Erythroblast (primary cell): ENCODE results near the gene ANKRD49.

Experiments
- DNase-seq, 2 experiments: peaks; one replicate each; lab custom pipeline; 2025; lab: John Stamatoyannopoulos, UW
- GATA1 ChIP-seq: IDR thresholded peaks from 2 replicates; pipeline ENCODE4 v1.6.1; 2011; ENCODE audit warnings: low read depth, mild to moderate bottlenecking, control low read depth, low read length, moderate library complexity
- POLR2A ChIP-seq: IDR thresholded peaks from 2 replicates; pipeline ENCODE4 v1.6.1; 2011; ENCODE audit warnings: mild to moderate bottlenecking, low read length

ANKRD49 gene

DNA sequence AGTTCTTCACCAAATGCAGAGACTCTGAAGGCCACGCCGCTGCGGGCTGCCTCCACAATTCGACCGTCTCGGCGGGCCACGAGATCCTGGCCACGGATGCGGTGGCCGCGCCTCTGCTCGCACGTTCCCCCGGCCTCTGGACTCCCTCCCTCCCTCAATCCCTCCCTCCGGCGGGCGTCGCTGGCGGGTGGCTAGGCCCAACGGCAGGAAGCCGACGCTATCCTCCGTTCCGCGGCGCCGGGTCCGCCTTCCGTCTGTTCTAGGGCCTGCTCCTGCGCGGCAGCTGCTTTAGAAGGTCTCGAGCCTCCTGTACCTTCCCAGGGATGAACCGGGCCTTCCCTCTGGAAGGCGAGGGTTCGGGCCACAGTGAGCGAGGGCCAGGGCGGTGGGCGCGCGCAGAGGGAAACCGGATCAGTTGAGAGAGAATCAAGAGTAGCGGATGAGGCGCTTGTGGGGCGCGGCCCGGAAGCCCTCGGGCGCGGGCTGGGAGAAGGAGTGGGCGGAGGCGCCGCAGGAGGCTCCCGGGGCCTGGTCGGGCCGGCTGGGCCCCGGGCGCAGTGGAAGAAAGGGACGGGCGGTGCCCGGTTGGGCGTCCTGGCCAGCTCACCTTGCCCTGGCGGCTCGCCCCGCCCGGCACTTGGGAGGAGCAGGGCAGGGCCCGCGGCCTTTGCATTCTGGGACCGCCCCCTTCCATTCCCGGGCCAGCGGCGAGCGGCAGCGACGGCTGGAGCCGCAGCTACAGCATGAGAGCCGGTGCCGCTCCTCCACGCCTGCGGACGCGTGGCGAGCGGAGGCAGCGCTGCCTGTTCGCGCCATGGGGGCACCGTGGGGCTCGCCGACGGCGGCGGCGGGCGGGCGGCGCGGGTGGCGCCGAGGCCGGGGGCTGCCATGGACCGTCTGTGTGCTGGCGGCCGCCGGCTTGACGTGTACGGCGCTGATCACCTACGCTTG is 50.2 kb downstream of the ANKRD49 start, which contains the start of gene FUT4:
FUT4 (plus strand) TSS at position 227 of the 951 bp plus-strand sequence; CDS start at position 440, 213 bp downstream.
- TF ChIP-seq POLR2A (peak; percentile 56), GATA1 (no peak)
- DNase-seq, result peak; percentile 70 to 76

DNA sequence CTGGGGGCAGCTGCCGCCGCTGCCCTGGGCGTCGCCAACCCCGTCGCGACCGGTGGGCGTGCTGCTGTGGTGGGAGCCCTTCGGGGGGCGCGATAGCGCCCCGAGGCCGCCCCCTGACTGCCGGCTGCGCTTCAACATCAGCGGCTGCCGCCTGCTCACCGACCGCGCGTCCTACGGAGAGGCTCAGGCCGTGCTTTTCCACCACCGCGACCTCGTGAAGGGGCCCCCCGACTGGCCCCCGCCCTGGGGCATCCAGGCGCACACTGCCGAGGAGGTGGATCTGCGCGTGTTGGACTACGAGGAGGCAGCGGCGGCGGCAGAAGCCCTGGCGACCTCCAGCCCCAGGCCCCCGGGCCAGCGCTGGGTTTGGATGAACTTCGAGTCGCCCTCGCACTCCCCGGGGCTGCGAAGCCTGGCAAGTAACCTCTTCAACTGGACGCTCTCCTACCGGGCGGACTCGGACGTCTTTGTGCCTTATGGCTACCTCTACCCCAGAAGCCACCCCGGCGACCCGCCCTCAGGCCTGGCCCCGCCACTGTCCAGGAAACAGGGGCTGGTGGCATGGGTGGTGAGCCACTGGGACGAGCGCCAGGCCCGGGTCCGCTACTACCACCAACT is 51.0 kb downstream of the ANKRD49 start:
- peak in 1 of 2 experiments; percentile 29 for DNase-seq
- TF ChIP-seq POLR2A (no peak), GATA1 (no peak)

DNA sequence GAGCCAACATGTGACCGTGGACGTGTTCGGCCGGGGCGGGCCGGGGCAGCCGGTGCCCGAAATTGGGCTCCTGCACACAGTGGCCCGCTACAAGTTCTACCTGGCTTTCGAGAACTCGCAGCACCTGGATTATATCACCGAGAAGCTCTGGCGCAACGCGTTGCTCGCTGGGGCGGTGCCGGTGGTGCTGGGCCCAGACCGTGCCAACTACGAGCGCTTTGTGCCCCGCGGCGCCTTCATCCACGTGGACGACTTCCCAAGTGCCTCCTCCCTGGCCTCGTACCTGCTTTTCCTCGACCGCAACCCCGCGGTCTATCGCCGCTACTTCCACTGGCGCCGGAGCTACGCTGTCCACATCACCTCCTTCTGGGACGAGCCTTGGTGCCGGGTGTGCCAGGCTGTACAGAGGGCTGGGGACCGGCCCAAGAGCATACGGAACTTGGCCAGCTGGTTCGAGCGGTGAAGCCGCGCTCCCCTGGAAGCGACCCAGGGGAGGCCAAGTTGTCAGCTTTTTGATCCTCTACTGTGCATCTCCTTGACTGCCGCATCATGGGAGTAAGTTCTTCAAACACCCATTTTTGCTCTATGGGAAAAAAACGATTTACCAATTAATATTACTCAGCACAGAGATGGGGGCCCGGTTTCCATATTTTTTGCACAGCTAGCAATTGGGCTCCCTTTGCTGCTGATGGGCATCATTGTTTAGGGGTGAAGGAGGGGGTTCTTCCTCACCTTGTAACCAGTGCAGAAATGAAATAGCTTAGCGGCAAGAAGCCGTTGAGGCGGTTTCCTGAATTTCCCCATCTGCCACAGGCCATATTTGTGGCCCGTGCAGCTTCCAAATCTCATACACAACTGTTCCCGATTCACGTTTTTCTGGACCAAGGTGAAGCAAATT is 51.7 kb downstream of the ANKRD49 start:
- DNase-seq, result no peak
- TF ChIP-seq GATA1 (no peak), POLR2A (no peak)

- TF ChIP-seq GATA1 (no peak), POLR2A (no peak)
- no peak for DNase-seq
Measured at GRCh38 chr11:94546162-94546470, 52.3 kb downstream of the ANKRD49 start.

DNA sequence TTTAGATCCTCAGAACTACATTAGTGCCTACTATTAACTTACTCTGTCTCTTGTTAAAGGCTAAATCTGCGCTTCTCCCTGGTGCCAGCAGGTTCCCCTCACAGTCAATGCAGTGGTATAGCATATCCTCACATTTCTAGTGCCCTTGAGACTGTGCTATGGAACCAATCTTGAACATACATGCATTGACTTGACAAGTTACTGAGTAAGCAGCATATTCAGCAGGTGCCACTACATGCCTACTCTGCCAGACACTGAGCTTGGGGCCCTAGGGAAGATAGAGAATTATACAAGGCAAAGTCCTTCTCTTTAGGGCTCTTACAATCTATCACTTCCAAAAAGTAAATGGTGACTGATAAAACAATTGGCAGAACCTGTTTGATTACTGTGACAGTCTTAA is 53.1 kb downstream of the ANKRD49 start:
- DNase-seq, result no peak
- no peak for TF ChIP-seq GATA1
- TF ChIP-seq POLR2A, result no peak

DNA sequence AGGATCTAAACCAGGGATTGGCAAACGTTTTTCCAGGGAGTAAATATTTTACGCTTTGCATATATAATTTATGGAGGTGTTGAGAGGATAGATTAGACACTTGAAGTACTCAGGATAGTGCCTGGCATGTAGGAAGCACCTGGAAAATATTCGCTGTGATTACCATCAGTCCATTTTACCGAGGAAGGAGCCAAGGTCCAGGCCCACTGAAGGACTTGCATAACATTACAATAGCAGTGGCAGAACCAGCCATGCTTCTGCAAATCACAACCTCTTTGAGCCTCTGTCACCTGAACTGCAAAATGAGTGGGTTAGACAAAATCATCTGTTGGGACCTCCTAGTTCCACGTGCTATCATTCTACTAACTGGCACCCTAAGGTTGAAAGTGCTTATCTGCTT is 55.4 kb downstream of the ANKRD49 start:
- no peak for DNase-seq
- TF ChIP-seq POLR2A, result no peak
- TF ChIP-seq GATA1, result no peak
